ENCODE measurements around the gene LRRFIP2.

The LRRFIP2 gene

DNA sequence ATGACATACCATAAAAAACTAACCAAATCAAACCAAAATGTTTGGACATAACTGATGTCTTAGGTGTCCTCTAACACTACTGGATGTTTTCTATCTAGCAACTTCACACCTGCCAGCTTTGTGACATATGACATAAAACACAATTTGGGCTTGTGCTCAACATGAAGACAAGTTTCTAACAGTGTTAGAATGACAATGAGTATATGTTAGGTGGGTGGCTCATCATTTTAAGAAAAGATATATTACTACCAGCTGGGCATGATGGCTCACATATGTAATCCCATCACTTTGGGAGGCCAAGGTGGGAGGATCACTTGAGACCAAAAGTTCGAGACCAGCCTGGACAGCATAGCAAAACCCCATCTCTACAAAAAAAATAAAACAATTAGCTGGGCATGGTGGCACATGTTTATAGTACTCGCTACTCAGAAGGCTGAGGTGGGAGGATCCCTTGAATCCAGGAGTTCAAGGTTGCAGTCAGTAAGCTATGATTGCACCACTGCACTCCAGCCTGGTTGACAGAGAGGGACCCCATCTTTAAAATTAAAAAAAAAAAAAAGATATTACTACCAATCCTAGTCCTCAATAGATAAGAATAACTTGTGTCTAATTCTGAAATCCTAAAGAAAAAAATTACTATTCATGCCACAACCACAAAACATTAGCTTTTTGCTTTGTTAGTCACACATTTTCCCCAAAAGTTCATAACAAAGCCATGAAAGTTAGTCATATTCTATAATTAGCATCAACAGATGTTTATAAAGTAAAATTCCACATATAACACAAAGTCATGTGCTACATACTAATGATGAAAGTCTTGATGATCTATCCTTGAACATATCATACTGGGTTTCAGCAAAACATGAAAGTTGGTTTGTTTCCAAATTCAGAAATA, 59.9 kb downstream of the LRRFIP2 start:
- DNase-seq (ENCODE audit: low read depth in 2 of 2) = no peak

DNA sequence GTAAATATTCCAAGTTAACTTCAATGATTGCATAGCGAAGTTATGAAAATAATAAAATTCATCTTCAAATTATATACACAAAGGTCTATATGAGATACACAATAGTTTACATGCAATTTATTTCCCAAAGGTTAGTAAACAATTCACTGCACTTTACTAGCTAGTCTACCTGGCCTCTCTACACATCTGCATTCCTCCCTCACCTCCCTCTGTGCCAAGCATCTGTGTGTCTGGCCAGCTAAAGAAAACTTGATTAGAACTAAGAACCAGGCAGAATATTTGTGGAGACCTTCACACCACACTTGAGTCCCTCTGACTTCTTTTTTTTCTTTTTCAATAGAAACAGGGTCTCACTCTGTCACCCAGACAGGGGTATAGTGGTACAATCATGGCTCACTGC, 61.4 kb downstream of the LRRFIP2 start:
- no peak for DNase-seq (ENCODE audit: low read depth in 2 of 2)

DNA sequence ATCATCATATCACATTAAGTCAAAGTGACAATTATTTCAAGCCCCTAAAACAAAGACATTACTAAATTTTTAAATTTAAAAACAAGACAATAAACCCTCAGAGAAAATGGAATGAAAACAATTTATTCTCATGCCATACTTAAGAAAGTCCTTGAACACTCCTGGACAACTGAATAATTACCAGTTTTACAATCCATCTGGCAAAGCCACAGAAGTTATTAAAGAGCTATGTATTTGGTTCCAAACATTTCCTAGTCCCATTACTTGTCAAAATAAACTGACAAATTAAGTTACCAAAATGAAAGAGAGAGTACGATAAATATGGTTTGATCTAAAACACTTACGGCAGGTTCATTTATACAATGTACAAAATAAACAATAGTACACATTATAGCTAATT, 63.2 kb downstream of the LRRFIP2 start:
- no peak for DNase-seq (ENCODE audit: low read depth in 2 of 2)

DNA sequence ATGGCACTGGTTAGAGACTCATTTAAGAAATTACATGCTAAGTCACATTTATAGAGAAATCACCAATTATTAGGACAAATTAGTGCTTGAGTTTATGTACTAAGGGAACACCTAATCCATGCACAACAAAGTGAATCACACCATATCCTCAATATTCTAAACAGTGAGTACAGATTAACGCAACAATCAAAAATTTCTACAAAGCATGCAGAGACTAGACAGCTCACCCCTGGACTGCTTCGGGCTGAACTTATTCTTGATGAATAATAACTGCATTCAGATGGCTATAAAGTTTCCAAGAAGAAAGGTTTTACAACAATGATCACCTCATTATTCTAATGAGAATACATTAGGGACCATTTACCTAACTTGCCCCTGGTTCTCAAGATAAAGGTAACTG, 66.5 kb downstream of the LRRFIP2 start:
- DNase-seq (ENCODE audit: low read depth in 2 of 2) = no peak

DNA sequence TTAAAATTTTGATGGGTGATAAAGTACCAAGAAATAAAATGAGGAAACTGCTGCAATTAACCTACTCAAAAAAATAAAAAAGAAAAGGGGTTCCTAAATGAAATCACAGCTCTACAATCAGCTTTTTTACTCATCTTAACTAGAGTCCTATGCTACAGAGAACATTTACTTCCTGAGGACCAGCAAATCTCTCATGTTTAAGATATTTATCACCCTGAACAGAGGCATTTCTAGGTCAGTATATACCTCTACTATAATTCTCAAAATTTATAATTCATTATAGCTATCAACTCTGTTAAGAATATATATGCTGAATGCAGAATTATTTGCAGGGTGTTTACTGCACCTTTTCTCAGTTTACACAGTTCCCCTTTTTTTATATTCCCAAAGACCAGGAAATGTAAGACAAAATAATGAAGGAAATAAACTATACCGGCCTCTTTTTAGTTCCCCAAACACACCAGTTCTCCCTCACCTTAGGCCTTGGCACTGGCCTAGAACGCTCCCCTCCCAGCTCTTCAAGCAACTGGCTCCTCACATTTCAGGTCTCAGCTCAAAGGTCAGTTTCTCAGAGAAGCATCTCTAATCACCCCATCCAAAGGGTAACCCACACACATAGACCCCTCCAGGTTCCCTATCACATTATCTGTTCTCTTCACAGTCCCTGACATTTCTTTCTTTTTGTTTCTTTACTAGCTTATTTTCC, 71.1 kb downstream of the LRRFIP2 start:
- no peak for DNase-seq (ENCODE audit: low read depth in 2 of 2)

DNA sequence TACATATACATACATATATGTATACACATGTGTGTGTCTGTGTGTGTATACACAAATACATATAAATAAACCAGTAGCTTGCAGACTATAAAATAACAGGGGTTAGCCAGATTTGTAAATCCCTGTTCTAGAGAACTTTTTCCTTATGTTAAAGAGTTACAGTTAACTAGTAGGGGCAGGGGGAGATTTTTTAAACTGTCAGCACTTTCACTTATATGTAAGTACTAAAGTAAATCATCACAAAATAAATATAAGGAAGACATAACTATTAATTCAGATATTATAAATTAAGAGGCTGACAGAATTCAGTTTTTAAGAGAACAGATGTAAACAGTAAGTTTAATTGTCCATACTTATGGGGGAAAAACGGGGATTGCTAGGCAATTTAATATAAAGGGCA, 74.0 kb downstream of the LRRFIP2 start:
- no peak for DNase-seq (ENCODE audit: low read depth in 2 of 2)

DNA sequence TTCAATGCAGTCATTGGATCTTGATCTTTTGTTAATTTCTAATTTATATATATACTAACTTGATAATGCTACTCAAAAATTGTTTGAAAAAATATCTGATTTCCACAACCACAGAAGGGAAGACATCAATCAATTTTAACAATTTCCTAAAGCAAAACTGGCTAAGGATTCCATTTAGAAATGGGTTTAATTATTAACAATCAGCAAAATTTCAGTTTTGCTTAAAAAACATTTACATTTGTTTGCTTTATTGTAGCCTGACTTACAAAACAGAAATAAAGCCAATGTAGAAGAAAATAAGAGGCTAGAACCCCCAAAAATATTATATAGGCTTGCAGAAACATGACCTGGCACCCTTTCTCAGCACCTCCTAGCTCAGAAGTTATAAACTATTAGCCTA, 74.9 kb downstream of the LRRFIP2 start:
- DNase-seq (ENCODE audit: low read depth in 2 of 2) = no peak

DNA sequence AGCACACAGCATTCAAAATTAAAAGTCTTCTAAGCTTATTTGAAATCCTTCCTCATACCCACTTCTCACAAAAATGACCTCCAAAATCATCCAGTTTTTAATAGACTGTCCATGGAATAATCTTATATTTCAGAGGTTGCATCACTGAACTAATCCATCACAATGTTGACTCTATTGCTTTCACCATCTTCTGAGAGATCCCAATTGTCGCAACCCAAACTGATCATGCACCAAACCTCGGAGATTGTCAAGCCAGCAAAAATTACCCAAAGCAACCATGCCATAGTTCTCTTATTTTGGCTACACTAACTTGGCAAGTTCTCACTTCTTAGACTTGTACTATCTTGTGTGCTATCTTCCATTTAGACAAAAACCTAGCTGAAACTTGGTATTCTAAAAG, 75.5 kb downstream of the LRRFIP2 start:
- DNase-seq (ENCODE audit: low read depth in 2 of 2) = no peak

DNA sequence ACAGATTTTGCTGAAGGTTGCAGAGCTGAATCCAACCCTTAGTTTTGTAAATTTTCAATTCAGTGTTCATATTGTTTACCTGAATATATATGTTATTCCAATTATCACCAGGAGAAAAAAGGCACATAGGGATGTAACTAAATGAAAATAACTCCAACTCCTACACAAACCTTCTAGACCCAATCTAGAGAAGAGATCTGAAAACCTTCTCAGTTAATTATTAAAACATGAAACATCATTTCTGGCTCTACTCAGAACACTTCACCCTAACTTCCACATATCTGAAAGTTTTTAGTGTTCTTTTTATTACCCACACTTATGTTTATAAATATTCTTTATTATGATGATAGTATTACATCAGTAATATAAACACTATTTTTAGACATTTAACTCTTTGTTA, 76.6 kb downstream of the LRRFIP2 start:
- no peak for DNase-seq (ENCODE audit: low read depth in 2 of 2)

DNA sequence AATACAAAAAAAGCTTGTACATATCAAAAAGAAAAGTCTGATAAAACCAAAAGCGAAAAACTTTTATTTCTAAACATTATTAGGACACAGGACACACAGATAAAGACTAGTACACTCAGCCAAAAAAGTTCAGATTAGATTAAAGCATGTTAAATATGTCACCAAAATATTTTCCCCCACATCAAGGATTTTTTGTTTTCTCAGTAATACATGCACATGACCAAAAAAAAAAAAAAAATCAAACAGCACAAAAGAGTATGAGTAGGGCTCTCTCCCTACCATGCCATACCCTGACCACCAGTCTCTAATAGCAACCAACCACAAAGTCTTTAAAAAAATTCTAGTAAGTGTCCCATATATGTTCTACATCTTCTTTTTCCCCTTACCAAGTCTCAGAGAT, 77.4 kb downstream of the LRRFIP2 start:
- DNase-seq (ENCODE audit: low read depth in 2 of 2) = no peak

DNA sequence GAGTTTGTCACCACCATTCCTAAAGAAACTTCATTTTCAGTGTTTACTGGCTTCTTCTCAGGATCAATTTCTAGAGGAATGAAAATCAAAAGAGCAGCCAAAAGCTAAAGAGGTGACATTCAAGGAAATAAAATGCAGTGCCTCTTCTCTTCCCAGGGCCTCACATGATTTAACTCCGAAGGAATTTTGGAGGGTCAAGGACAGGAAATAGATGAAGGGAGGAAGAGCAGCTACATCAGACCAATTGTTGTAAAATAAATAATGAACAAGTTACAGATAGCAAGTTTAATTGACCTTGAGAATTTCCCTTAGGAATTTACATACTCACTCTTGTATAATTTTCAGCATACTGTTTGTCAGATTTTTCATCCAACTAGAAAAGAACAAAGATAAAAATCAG, 78.1 kb downstream of the LRRFIP2 start:
- DNase-seq (ENCODE audit: low read depth in 2 of 2) = no peak

DNA sequence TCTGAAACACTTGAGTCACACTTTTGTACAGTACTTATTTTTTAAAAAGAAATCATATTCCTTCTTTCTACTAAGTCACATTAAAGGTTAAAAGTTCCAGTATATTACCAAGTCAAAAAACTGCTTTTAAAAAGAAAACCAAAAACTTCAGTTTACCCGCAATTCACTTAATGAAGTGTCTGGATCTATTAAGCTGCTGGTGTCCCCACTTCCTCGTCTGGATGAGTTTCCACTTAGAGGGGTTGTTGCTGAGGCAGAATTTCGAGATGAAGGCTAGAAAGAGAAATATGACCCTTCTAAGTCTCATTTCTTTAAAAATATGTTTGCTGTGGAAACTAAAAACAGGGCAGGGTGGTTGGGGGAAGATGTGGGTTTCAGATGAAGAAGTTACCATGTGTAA, 79.7 kb downstream of the LRRFIP2 start:
- DNase-seq (ENCODE audit: low read depth in 2 of 2) = no peak

DNA sequence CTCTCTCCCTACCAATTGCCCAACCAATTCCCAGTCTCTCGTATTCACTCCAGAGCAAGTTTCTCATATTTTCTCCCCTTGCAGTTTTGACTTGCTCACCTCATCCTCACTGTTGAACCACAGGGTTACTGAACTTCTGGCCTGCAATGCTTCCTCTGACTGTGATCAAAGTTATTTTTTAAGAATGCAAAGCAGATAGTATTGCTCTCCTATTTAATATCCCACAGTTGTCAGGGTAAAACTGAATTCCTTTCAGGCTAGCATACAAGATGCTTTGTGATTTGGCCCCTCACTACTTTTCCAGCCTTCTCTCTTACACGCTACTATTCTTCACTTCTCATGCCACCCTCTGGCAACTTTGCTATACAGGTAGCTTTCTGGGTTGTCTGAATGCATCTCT, 80.9 kb downstream of the LRRFIP2 start:
- no peak for DNase-seq (ENCODE audit: low read depth in 2 of 2)

DNA sequence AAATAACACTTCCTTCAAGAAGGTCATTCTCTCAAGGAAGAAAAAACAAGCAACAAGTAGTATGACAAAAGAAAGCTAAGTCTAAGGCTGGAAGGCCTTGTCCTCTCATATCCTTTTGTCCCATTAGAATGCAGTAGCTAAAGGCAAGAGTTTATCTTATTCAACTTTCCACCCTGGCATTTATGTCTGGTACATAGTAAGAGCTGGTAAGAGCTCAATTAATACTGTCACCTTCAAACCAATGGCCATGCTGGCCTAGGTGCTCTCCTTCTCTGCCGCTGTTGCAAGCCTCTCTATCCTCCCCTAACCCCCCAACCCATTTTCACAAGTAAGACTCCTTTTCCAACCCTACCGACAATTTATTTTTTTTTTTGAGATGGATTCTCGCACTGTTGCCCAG, 81.9 kb downstream of the LRRFIP2 start:
- DNase-seq (ENCODE audit: low read depth in 2 of 2) = no peak

DNA sequence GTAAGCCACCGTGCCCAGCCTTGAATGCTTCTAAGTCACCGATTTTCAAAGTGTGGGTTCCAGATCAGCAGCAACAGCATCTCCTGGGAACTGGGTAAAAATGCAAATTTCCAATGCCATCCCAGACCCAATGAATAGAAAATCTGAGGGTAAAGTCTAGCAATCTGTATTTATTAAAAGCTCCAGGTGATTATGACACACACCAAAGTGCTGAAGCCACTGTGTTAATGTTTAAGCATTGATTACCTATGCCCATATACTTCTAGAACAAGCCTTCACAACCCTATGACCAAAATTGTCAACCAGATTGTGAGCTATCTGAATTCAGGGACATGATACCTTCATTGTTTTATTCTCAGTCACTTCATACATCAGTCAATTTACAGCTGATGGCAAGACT, 86.5 kb downstream of the LRRFIP2 start:
- no peak for DNase-seq (ENCODE audit: low read depth in 2 of 2)

DNA sequence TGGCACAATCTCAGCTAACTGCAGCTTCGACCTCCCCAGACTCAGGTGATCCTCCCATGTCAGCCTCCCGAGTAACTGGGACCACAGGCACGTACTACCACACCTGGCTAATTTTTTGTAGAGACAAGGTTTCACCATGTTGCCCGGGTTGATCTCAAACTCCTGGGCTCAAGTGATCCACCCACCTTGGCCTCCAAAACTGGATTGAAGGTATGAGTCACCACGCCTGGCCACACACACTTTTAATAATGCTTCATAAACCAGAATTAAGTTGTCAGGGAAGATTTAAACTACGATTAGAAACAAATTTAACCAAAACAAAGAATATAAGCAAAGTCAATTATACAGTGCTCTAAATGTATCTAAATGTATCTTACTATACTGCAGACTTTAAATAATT, 87.5 kb downstream of the LRRFIP2 start:
- no peak for DNase-seq (ENCODE audit: low read depth in 2 of 2)

DNA sequence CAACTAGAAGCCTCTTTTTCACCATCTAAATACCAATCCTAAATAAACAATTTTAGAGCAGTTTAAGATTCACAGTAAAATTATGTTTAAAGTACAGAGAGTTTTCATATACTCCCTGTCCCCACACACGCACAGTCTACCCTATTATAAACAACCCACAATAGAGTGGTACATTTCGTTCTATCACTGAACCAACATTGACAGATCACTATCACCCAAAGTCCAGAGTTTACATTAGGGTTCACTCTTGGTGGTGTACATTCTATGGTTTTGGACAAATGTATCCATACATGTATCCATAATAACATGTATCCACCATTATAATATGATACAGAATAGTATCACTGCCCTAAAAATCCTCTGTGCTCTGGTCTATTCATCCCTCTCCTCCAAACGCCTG, 92.1 kb downstream of the LRRFIP2 start:
- no peak for DNase-seq (ENCODE audit: low read depth in 2 of 2)

DNA sequence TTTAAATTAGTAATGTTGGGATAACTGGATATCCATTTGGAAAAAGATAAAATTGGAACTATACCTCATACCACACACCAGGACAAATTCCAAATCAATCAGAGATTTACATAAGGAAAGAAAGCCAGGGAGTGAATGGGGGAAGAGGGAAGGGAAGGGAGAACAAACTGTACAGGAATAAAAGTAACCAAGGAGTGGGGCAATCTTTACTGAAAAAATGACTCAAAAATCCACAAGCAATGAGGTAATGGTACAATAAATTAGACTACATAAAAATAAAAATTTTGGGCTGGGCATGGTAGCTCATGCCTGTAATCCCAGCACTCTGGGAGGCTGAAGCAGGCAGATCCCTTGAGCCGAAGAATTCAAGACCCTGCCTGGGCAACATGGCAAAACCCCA, 98.4 kb downstream of the LRRFIP2 start:
- no peak for DNase-seq (ENCODE audit: low read depth in 2 of 2)

DNA sequence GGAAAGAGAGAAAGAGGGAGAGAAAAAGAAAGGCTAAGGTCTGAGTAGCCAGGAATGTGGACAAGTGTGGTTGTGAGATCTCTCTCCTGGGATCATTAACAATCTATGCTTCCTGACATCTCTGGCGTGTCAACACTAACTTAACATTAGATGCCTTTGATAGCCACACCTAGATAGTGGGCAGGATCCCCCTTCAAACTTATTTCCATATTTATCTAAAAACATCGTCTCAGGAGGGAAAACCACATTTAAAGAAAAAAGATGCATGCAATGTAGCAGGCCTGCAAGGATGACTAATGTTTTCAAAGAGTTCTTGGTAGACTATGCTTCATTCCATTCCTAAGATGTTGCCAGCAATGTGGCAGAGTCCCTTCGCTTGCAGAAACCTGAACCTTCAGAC, 100.2 kb downstream of the LRRFIP2 start:
- no peak for DNase-seq (ENCODE audit: low read depth in 2 of 2)

DNA sequence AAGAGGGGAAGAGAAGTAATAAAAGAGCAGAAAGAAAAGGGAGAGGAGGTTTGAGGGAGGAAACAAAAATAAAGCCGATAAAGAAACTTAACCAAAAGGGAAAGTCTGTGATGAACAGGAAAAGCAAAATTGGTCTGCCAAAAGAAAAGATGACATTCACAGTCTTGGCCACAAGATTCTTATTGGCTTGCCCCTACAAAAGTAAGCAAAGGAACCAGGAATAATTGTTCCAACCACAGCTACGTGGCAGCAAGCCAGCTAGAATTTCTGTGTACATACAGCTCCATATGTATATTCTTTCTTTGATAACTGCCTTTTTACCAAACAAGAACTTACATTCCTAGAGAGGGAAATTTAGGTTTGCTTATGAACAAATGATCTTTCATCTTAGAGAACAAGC, 101.5 kb downstream of the LRRFIP2 start:
- DNase-seq (ENCODE audit: low read depth in 2 of 2) = no peak

DNA sequence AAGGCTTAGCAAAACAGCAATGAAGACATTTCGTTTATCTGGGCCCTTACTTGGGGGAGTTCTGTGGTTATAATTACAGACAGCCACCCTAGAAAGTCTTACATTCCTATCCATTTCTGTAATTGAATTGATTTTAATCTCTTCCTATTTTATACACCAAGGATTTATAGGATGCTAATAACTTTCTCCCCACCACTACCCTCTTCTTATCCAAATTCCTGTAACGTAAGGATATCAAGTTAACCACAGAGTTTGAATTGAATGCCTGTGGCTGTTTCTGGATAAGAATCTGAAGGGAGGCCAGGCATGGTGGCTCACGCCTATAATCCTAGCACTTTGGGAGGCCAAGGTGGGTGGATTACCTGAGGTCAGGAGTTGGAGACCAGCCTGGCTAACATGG, 102.5 kb downstream of the LRRFIP2 start:
- no peak for DNase-seq (ENCODE audit: low read depth in 2 of 2)

DNA sequence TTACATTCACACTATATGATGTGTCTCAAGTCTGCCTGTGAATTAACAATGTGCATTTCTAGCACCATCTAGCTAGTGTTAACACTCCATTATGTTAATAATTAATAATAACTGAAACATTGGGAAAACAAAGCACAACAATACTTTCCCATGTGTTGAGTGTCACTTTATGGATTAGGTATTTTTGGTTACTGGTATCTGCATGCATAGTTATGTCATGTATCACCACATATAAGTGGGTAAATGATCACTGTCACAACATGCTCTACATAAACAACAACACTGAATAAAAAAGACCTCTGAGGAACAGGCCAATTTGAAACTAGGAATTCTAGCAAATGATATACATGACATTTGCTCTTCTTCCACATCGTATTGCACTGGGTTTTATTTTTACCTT, 106.4 kb downstream of the LRRFIP2 start:
- no peak for DNase-seq (ENCODE audit: low read depth in 2 of 2)

DNA sequence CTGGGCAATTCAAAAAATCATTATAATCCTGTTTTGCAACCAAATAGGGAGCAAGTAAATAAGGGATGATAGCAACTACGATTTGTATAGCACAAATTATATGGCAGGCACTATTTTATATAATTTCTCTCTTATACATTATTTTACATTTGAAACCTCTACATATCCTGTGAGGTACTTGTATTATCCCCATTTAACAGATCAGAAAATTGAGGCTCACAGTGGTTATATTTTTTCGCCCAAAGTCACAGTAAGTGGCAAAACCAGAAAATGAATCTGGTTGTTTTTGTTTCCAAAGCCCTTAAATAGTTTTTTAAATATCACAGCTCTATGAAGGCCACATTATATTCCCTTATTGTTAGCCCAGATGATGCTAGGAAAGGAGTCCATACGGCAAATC, 106.8 kb downstream of the LRRFIP2 start:
- DNase-seq (ENCODE audit: low read depth in 2 of 2) = no peak

Measured in stimulated activated CD8-positive, alpha-beta memory T cell treated with anti-CD3 and anti-CD28 coated beads, Interleukin-7, amount 100 ng/mL, for 1 hour (primary cell).